GM10847 (cell line): ENCODE measurements around the gene IRAK3.

Experiments used
- POLR2A ChIP-seq: IDR thresholded peaks from 2 replicates; pipeline ENCODE4 v1.6.1; 2011; ENCODE audit not compliant: insufficient read length; ENCODE audit errors: extremely low read depth

The IRAK3 gene

GRCh38 chr12:66241061-66242043 is 52.3 kb downstream of the IRAK3 start:
- no peak for TF ChIP-seq POLR2A

DNA sequence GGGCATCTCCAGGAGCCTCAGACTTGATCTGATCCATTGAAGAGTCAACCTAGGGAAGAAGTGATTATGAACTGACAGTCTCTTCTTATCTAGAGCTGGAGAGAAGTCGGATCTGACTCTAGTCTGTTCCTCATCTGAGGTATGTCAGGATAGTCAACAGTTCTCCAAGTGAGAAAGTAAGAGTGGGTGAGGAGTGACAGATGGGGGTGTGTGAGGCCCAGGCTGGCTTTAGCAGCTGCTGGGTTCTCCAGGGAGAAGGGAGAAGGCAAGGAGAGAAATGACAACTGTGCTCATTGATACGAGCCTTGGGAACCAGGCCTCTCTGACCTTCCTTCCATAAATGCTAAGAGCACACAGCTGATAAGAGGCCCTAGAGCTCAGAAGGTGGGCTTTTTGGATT is 53.3 kb downstream of the IRAK3 start:
- TF ChIP-seq POLR2A, result no peak

DNA sequence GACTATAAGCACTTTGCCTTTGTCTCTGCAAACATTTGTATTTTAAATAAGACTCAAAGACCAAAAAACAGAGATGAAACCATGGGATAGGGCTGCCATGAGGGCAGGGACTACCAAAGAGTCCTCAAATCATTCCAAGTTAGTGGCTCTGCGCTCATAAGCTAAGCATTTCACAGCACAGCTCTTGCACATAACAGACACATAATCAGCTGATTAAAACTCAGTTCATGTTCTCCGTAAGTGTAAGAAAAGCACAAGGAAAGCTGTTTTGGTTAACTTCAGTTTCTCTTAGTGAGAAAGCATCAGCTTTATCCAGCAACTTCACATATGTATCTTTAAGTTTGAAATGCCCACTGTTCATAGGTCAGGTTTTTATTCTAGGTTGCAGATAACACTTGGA is 54.9 kb downstream of the IRAK3 start:
- TF ChIP-seq POLR2A, result no peak

- no peak for TF ChIP-seq POLR2A
Observed at GRCh38 chr12:66244446-66244845, 55.4 kb downstream of the IRAK3 start.

- no peak for TF ChIP-seq POLR2A
Observed at GRCh38 chr12:66247741-66248140, 58.7 kb downstream of the IRAK3 start.

DNA sequence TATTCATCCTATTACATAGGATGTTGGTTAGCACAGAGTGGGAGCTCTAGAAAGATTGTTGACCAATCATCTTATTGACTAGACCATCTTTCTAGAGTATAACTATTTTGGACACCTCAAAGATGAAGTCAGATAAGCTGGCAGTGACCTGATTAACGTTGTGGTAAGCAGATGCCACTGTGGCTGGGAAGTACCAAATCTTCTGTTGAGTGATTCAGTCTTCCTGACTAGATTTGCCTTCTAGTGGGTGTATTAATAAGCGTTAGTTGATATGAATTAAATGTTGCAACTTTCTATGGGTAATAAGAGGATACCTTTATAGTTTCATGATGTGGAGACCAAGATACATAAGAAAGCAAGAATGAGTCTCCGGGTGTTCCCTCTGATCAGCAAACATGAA is 62.0 kb downstream of the IRAK3 start:
- TF ChIP-seq POLR2A, result no peak

DNA sequence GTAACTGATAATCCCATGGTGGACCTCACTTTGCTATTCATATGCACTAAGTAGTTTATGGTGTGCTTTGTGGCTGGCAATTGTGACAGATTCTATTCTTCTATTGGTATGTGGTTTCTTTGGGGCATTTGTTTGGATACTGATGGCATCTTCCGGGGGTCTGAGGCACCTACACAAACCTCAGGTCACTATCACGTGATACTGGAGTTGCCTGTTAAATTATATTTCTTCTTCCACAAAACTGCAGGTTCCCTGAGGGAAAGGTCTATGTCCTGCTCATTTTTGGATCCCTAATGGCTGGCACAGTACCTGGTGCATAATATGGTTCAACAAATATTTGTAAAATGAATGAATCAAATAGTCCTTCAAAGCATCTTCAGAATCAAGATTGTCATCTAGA is 63.8 kb downstream of the IRAK3 start:
- TF ChIP-seq POLR2A, result no peak

GRCh38 chr12:66255737-66256136 is 66.7 kb downstream of the IRAK3 start:
- TF ChIP-seq POLR2A, result no peak

- no peak for TF ChIP-seq POLR2A
Observed at GRCh38 chr12:66258011-66258410, 69.0 kb downstream of the IRAK3 start.

DNA sequence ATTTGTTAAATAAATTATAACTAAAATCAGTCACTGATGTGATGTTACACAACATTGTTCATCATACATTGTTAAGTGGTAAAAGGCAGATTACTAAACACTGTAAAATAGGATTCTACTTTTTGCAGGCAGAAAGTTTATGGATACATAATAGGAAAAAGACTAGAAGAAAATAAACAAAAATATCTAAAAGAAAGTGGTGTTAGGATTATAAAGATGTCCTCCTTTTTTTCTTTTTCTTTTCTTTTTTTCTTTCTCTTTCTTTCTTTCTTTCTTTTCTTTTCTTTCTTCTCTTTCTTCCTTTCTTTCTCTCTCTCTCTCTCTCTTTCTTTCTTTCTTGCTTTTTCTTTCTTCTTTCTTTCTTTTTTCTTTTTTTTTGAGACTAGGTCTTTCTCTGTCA is 73.7 kb downstream of the IRAK3 start:
- no peak for TF ChIP-seq POLR2A

GRCh38 chr12:66268562-66268961 is 79.5 kb downstream of the IRAK3 start:
- no peak for TF ChIP-seq POLR2A

DNA sequence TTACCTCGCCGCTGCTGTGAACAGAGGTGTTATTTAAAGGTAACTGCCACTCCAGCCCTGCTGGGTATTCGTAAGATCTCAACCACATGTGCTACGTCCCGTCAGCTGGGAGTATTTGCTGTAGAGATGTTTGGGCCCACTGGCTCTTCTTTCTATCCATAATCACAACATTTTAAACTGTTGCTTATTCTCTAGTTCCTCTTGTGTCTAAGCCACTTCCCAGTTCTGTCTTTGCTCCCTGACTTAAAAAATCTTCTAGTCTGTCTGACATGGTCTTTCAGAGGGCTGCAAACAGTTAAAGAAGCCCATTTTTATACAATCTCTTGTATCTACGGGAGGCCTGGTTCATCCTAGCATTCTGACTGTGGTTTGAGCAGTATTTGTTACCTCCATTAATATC is 80.1 kb downstream of the IRAK3 start:
- no peak for TF ChIP-seq POLR2A

GRCh38 chr12:66269757-66270383 is 80.9 kb downstream of the IRAK3 start:
- TF ChIP-seq POLR2A, result no peak

- no peak for TF ChIP-seq POLR2A
Observed at GRCh38 chr12:66270613-66271012, 81.6 kb downstream of the IRAK3 start.

DNA sequence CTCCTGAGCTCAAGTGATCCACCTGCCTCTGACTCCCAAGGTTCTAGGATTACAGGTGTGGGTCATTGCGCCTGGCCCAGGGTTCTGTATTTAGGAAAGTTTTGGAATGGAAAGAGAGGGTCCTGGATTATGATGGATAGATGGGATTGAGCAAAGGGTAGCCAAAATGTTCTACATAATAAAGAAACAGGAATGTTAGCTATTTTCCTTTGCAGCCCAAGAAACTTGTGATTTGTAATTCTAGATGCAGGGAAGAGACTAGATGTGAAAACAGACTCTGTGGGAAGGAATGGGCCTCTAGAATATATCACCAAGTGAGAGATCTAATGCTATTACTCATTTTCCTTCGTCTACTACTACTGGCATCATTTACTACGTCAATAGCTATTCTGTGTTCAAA is 83.6 kb downstream of the IRAK3 start:
- no peak for TF ChIP-seq POLR2A

GRCh38 chr12:66273147-66273546 is 84.1 kb downstream of the IRAK3 start:
- TF ChIP-seq POLR2A, result no peak
